Neural progenitor cell (in vitro differentiated cells): ENCODE data around the gene GZMH.

Source experiments
- EZH2 ChIP-seq: fragments of 200-600 bp; sonication (generic); IDR thresholded peaks from 2 replicates; pipeline ENCODE4 v1.6.1; 2017; ENCODE audit warnings: antibody characterized with exemption, mild to moderate bottlenecking, moderate library complexity
- EZH2phosphoT487 ChIP-seq: fragments of 200-600 bp; sonication (generic); IDR thresholded peaks from 2 replicates; pipeline ENCODE4 v1.6.1; 2017; ENCODE audit warnings: antibody characterized with exemption
- TF ChIP-seq, protein P1 (sequence below): fragments of 200-600 bp; sonication (generic); IDR thresholded peaks from 2 replicates; pipeline ENCODE4 v1.5.1; 2017; ENCODE audit warnings: antibody characterized with exemption, mild to moderate bottlenecking

DNA sequence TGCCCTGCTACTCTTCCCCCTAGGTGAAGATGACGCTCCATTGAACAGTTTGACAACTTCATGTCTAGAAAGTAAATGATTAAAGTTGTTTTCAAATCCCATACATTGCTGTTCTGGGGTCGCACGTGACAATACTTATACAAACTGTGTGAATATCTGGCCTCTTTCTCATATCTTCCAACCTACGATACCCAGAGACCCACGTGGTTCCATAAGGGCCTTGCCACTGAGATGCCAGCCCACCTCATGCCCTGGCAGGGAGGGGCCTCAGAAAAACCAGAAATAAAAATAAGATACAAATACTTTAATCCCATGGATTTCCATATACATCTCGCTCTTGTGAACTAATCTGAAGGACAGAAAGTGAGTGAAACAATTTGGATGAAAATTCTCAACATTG is 20.0 kb upstream of the GZMH start:
- TF ChIP-seq, protein P1, sequence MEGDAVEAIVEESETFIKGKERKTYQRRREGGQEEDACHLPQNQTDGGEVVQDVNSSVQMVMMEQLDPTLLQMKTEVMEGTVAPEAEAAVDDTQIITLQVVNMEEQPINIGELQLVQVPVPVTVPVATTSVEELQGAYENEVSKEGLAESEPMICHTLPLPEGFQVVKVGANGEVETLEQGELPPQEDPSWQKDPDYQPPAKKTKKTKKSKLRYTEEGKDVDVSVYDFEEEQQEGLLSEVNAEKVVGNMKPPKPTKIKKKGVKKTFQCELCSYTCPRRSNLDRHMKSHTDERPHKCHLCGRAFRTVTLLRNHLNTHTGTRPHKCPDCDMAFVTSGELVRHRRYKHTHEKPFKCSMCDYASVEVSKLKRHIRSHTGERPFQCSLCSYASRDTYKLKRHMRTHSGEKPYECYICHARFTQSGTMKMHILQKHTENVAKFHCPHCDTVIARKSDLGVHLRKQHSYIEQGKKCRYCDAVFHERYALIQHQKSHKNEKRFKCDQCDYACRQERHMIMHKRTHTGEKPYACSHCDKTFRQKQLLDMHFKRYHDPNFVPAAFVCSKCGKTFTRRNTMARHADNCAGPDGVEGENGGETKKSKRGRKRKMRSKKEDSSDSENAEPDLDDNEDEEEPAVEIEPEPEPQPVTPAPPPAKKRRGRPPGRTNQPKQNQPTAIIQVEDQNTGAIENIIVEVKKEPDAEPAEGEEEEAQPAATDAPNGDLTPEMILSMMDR: no peak
- TF ChIP-seq EZH2 (no peak), EZH2phosphoT487 (no peak)
